GM10266 (cell line): Measurements from ENCODE around the gene EXO1.
"Not testable (repeated sequence)": the region's sequence is repeated elsewhere in the genome, so short reads cannot be mapped to it uniquely, and the experiment has no call there.

Experiments used
- DNase-seq: peaks from one replicate; pipeline ENCODE4 v3.0.0; 2012; ENCODE audit errors: extremely low spot score
- TF ChIP-seq, protein P1 (sequence below): IDR thresholded peaks from 2 replicates; pipeline ENCODE4 v1.5.1; 2012; ENCODE audit warnings: mild to moderate bottlenecking, low read depth; ENCODE audit not compliant: control insufficient read depth, insufficient read depth; ENCODE audit errors: missing control alignments

Gene EXO1

DNA sequence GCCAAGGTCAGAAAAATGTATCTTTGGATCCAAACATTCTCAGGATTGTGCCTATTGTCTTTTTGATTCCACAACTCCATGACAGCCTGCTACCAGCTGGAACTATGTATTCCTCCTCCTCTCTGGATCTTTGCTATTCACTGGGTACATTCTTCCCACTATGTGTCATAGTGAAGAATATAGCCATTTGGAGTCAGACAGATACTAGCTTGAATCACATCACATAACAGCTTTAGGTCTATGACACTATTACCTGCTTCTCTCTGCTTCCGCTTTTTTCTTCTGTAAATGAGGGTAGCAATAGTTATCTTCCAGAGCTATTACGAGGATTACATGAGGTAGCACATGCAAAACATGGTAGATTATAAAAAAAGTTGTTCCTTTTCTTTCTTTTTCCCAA lies 5.4 kb upstream of the EXO1 start:
- TF ChIP-seq, protein P1, sequence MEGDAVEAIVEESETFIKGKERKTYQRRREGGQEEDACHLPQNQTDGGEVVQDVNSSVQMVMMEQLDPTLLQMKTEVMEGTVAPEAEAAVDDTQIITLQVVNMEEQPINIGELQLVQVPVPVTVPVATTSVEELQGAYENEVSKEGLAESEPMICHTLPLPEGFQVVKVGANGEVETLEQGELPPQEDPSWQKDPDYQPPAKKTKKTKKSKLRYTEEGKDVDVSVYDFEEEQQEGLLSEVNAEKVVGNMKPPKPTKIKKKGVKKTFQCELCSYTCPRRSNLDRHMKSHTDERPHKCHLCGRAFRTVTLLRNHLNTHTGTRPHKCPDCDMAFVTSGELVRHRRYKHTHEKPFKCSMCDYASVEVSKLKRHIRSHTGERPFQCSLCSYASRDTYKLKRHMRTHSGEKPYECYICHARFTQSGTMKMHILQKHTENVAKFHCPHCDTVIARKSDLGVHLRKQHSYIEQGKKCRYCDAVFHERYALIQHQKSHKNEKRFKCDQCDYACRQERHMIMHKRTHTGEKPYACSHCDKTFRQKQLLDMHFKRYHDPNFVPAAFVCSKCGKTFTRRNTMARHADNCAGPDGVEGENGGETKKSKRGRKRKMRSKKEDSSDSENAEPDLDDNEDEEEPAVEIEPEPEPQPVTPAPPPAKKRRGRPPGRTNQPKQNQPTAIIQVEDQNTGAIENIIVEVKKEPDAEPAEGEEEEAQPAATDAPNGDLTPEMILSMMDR, result no peak
- DNase-seq, result no peak

DNA sequence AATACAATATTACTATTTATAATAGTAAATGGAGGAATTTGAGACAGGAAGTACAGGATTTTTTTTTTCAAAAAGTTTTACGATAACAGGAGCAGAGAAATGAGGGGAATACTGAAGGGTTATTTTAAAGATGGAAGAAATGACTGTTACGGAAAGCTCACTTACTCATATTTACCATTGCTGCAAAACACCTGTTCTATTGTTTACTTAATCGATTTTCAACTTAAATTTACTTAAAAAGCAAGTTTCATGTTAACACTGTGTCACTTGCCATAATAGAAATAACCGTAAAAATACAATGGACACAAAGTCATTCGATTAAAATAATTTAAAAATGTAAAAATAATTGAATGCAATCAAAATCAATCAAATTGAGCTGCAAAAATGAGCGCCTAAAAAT lies 3.4 kb upstream of the EXO1 start:
- TF ChIP-seq, protein P1, result no peak
- DNase-seq, result no peak

DNA sequence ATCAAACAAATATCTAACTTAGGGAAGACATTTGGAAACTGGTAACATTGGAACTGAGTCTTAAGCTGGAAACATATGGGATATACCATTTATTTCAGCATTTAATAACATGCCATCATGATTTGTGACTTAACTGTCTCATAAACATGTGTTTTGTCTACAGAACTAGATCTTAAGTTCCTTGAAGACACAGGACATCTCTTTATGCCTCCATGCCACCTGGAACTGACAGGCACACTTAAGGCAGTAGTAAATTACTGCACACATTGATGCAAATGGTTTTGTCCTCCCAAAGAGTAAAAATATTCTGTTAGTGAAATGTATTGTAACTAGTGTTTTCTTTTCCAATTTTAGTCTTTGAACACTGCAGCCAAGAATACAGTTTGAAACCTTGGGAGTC lies 1.6 kb upstream of the EXO1 start:
- TF ChIP-seq, protein P1, result no peak
- no peak for DNase-seq

DNA sequence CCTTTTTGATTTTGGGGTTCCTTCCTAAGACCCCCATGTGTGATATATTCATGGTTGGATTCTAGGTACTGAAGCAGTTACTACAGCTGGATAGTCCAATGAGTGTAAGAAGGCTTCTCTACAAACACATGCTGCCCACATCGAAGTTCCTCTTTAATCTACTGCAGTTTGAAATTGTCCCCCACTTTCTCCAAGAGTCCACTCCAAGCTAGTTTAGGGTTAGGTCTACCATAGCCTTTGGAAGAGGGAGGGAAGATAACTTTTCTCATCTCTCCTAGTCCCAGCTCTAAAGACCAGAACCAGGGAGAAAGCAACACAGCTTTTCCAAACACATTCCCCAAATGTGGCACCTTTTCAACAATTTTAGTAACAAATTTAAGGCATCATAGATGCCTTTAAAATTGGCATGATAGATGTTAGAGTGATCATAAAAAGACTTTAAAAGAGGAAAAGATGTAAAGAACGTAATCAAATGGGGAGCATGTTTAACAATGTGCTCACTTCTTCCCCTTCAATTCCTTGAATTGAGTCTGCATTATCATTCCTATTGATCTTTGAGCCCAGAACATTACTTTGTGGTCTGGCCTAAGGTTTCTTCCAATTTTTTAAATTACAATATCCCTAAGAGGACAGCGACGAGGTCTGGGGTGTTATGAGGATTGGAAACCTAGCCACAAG lies 1.0 kb upstream of the EXO1 start:
- DNase-seq, result no peak

DNA sequence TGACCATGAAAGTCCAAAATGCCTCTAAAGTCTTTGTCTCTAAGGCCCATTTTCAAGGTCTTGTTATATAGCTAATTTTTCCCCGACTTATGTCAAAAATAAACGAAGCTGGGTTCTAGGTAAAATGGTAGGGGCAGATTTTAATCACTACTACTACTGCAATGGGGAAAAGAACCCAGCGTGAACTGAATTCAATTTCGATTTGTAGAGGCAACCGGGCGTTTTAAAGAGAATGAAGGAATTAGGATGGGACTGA lies 536 bp upstream of the EXO1 start:
- TF ChIP-seq, protein P1, result no peak
- DNase-seq, result no peak

More for the DNA sequence above, 1.0 kb upstream of the EXO1 start:
- TF ChIP-seq, protein P1, result no peak

DNA sequence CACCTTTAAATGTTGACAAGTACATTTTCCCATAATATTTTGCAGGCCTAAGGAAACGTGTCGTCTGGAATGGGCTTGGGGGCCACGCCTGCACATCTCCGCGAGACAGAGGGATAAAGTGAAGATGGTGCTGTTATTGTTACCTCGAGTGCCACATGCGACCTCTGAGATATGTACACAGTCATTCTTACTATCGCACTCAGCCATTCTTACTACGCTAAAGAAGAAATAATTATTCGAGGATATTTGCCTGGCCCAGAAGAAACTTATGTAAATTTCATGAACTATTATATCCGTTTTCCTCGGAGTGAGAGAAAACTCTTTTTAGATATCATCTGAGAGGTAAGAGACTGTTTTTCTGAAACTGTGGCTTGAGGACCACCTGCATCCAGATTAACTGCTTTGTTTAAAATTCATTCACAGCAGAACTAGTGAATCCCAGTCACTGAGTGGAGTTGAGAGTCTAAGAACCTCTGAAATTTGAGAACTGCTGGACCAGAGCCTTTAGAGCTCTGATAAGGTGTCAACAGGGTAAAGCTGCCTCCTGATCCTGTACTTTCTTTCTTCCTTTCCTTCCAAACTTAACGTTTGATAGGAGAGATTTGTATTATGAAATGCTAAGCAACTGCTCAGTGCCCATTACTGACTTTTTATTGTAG lies 811 bp downstream of the EXO1 start:
- DNase-seq, result no peak
- TF ChIP-seq, protein P1, result no peak

DNA sequence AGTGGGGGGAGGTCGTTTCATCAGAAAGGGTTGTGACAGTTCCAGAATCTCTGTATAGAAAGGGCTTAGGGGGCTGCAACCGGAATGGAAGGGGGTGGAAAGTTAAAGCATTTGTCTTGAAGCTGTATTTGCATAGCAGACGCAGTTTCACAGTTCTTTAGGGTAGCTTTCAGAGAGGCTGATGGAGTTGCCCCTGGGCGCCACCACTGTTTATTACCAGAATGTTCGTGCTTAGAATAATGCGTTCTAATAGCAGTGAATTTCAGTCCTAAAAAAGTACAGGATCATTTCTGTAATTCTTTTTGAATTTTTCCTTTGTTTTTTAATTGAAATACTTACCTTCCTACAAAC lies 1.3 kb downstream of the EXO1 start:
- TF ChIP-seq, protein P1, result no peak
- DNase-seq, result no peak

DNA sequence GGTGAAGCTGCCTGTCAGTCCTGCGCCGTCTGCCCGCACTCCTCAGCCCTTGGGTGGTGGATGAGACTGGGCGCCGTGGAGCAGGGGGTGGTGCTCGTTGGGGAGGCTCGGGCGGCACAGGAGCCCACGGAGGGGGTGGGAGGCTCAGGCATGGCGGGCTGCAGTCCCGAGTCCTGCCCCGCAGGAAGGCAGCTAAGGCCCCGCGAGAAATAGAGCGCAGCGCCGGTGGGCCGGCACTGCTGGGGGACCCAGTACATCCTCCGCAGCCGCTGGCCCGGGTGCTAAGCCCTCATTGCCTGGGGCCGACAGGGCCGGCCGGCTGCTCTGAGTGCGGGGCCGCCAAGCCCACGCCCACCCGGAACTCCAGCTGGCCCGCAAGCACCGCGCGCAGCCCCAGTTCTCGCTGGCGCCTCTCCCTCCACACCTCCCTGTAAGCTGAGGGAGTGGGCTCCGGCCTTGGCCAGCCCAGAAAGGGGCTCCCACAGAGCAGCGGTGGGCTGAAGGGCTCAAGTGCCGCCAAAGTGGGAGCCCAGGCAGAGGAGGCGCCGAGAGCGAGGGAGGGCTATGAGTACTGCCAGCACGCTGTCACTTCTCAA lies 7.6 kb downstream of the EXO1 start:
- DNase-seq, result not testable (repeated sequence)
